Mucosa of rectum (tissue), 2 donors: ENCODE measurements around the gene ZNF638.
"Not testable (repeated sequence)": the region's sequence is repeated elsewhere in the genome, so short reads cannot be mapped to it uniquely, and the experiment has no call there.

Source experiments
- H3K27ac ChIP-seq, 2 donors: one replicate each; pipeline ENCODE4 v1.7.0; 2013; ENCODE audit warnings: inconsistent platforms in 2 of 2, low read depth in 2 of 2, low read length in 2 of 2
- H3K27me3 ChIP-seq, 2 donors: one replicate each; pipeline ENCODE4 v1.7.0; 2013; ENCODE audit warnings: low read length in 2 of 2; ENCODE audit not compliant: control insufficient read depth in 2 of 2, insufficient read depth in 2 of 2
- H3K36me3 ChIP-seq, 2 donors: one replicate each; pipeline ENCODE4 v1.7.0; 2013; ENCODE audit warnings: low read length in 2 of 2; ENCODE audit not compliant: control insufficient read depth in 2 of 2, insufficient read depth in 2 of 2
- H3K4me1 ChIP-seq, 2 donors: one replicate each; pipeline ENCODE4 v1.7.0; 2013; ENCODE audit warnings: low read length in 2 of 2, mild to moderate bottlenecking in 1 of 2; ENCODE audit not compliant: control insufficient read depth in 2 of 2, insufficient read depth in 2 of 2
- H3K4me3 ChIP-seq, 2 donors: one replicate each; pipeline ENCODE4 v1.7.0; 2013; ENCODE audit warnings: low read length in 2 of 2
- H3K9ac ChIP-seq, 2 donors: one replicate each; pipeline ENCODE4 v1.7.0; 2013; ENCODE audit warnings: low read length in 2 of 2, low read depth in 1 of 2, mild to moderate bottlenecking in 1 of 2
- H3K9me3 ChIP-seq, 2 donors: one replicate each; pipeline ENCODE4 v1.7.0; 2013; ENCODE audit warnings: low read length in 2 of 2; ENCODE audit not compliant: control insufficient read depth in 2 of 2
- donor health status: healthy.
- donor health status: Normal muscosa, but diverticular disease.

Gene ZNF638

GRCh38 chr2:71419145-71419544 lies 87.6 kb downstream of the ZNF638 start:
- Histone ChIP-seq H3K36me3 (peaks cover 16 to 19% of the 10 kb centered on the region in 2 donors), H3K4me1 (peaks cover 0 to 2% of the 10 kb centered on the region in 2 donors), H3K27ac (no peak overlapping the region), H3K9me3 (no peaks in the 10 kb centered on the region), H3K27me3 (no peaks in the 10 kb centered on the region), H3K9ac (no peak overlapping the region), H3K4me3 (no peak overlapping the region)

GRCh38 chr2:71419976-71420375 lies 88.4 kb downstream of the ZNF638 start:
- Histone ChIP-seq H3K9me3 (no peaks in the 10 kb centered on the region), H3K36me3 (peaks cover 16 to 27% of the 10 kb centered on the region in 2 donors), H3K4me3 (no peak overlapping the region), H3K27ac (no peak overlapping the region), H3K27me3 (no peaks in the 10 kb centered on the region), H3K4me1 (peaks cover 0 to 2% of the 10 kb centered on the region in 2 donors), H3K9ac (no peak overlapping the region)

- no peak overlapping the region for H3K4me3 ChIP-seq
- peaks cover 32 to 42% of the 10 kb centered on the region in 2 donors for H3K36me3 ChIP-seq
- no peak overlapping the region for H3K27ac ChIP-seq
Measured at GRCh38 chr2:71422786-71423185, 91.2 kb downstream of the ZNF638 start.

GRCh38 chr2:71423817-71424420 lies 92.3 kb downstream of the ZNF638 start:
- H3K36me3 ChIP-seq: peaks cover 39 to 50% of the 10 kb centered on the region in 2 donors
- no peak overlapping the region for H3K27ac ChIP-seq
- H3K9ac ChIP-seq: no peak overlapping the region
- no peaks in the 10 kb centered on the region for H3K9me3 ChIP-seq
- H3K27me3 ChIP-seq: no peaks in the 10 kb centered on the region
- no peaks in the 10 kb centered on the region for H3K4me1 ChIP-seq
- no peak overlapping the region for H3K4me3 ChIP-seq

More at GRCh38 chr2:71422786-71423185, 91.2 kb downstream of the ZNF638 start:
- Histone ChIP-seq H3K9me3 (no peaks in the 10 kb centered on the region), H3K4me1 (no peaks in the 10 kb centered on the region), H3K9ac (no peak overlapping the region), H3K27me3 (no peaks in the 10 kb centered on the region)

GRCh38 chr2:71426721-71427120 lies 95.1 kb downstream of the ZNF638 start:
- H3K4me3 ChIP-seq: no peak overlapping the region
- H3K27me3 ChIP-seq: no peaks in the 10 kb centered on the region
- no peaks in the 10 kb centered on the region for H3K9me3 ChIP-seq
- no peak overlapping the region for H3K27ac ChIP-seq
- peaks cover 50 to 66% of the 10 kb centered on the region in 2 donors for H3K36me3 ChIP-seq
- no peak overlapping the region for H3K9ac ChIP-seq
- no peaks in the 10 kb centered on the region for H3K4me1 ChIP-seq

GRCh38 chr2:71428472-71429383 lies 97.1 kb downstream of the ZNF638 start:
- no peak overlapping the region for H3K9ac ChIP-seq
- H3K4me3 ChIP-seq: no peak overlapping the region
- no peaks in the 10 kb centered on the region for H3K4me1 ChIP-seq
- peaks cover 55 to 63% of the 10 kb centered on the region in 2 donors for H3K36me3 ChIP-seq
- no peaks in the 10 kb centered on the region for H3K9me3 ChIP-seq
- no peak overlapping the region for H3K27ac ChIP-seq
- H3K27me3 ChIP-seq: no peaks in the 10 kb centered on the region

GRCh38 chr2:71445142-71445541 lies 113.6 kb downstream of the ZNF638 start:
- H3K36me3 ChIP-seq, H3K4me1 ChIP-seq, H3K27ac ChIP-seq, H3K9me3 ChIP-seq, H3K4me3 ChIP-seq, H3K9ac ChIP-seq, H3K27me3 ChIP-seq: not testable (repeated sequence)

- Histone ChIP-seq H3K27me3 (no peaks in the 10 kb centered on the region), H3K9ac (no peak overlapping the region), H3K27ac (no peak overlapping the region), H3K9me3 (no peaks in the 10 kb centered on the region), H3K4me3 (no peak overlapping the region), H3K36me3 (no peaks in the 10 kb centered on the region), H3K4me1 (no peaks in the 10 kb centered on the region)
Measured at GRCh38 chr2:71446505-71446904, 114.9 kb downstream of the ZNF638 start.

GRCh38 chr2:71449343-71449742 lies 117.8 kb downstream of the ZNF638 start:
- Histone ChIP-seq H3K9ac (no peak overlapping the region), H3K27ac (no peak overlapping the region), H3K4me3 (no peak overlapping the region), H3K9me3 (no peaks in the 10 kb centered on the region), H3K27me3 (peaks cover 5 to 12% of the 10 kb centered on the region in 2 donors), H3K36me3 (no peaks in the 10 kb centered on the region), H3K4me1 (peaks cover 3 to 5% of the 10 kb centered on the region in 2 donors)

GRCh38 chr2:71451705-71452104 lies 120.1 kb downstream of the ZNF638 start:
- H3K9me3 ChIP-seq: no peaks in the 10 kb centered on the region
- H3K9ac ChIP-seq: no peak overlapping the region
- peaks cover 12 to 23% of the 10 kb centered on the region in 2 donors for H3K27me3 ChIP-seq
- peaks cover 6 to 8% of the 10 kb centered on the region in 2 donors for H3K4me1 ChIP-seq
- H3K27ac ChIP-seq: no peak overlapping the region
- no peaks in the 10 kb centered on the region for H3K36me3 ChIP-seq
- H3K4me3 ChIP-seq: no peak overlapping the region
